SK-N-SH (cell line): ENCODE measurements around the gene MAP3K6. TPM values are rescaled to one million over a fixed set of nuclear protein-coding genes. Genes with fewer than 3 reads are reported as not detected.

Experiments used
- CTCF ChIA-PET: fragments of 300-600, 350-600 bp; formaldehyde crosslinking; extraction: SDS; loops from one replicate; lab custom pipeline; 2021; lab: Yijun Ruan, JAX
- POLR2A ChIA-PET: fragments of 350-600 bp; sonication (Branson Sonifier 250); formaldehyde crosslinking; extraction: SDS; loops from one replicate; lab custom pipeline; 2020; ENCODE audit warnings: antibody characterized with exemption, inconsistent platforms; lab: Yijun Ruan, JAX
- DNase-seq: peaks from one replicate; pipeline ENCODE4 v3.0.0; 2012
- H2AFZ ChIP-seq: fragments of 200-600 bp; sonication (generic); 2 replicates; pipeline ENCODE4 v1.8.1; 2016; ENCODE audit warnings: antibody characterized with exemption, mild to moderate bottlenecking, low read depth
- H3F3A ChIP-seq: fragments of 200-600 bp; sonication (generic); replicated peaks from 2 replicates; pipeline ENCODE3; 2016; ENCODE audit warnings: antibody characterized with exemption, mild to moderate bottlenecking; ENCODE audit not compliant: insufficient read depth
- H3K27ac ChIP-seq, 2 experiments: fragments of 200-500 bp in 1 of 2; fragments of 200-600 bp in 1 of 2; sonication (Bioruptor generic) in 1 of 2; sonication (generic), shearing (Covaris generic) in 1 of 2; 2 replicates each; pipeline versions ENCODE4 v1.5.1 to v1.6.1; 2014 to 2016; ENCODE audit warnings: low read depth in 2 of 2, inconsistent platforms in 1 of 2, low read length in 1 of 2, mild to moderate bottlenecking in 1 of 2, mixed read lengths in 1 of 2
- H3K27me3 ChIP-seq: fragments of 200-600 bp; sonication (generic), shearing (Covaris generic); 2 replicates; pipeline ENCODE4 v1.6.1; 2016; ENCODE audit warnings: mixed run types; ENCODE audit not compliant: insufficient read depth
- H3K36me3 ChIP-seq, 2 experiments: fragments of 200-500 bp in 1 of 2; fragments of 200-600 bp in 1 of 2; sonication (Bioruptor generic) in 1 of 2; sonication (generic) in 1 of 2; replicated peaks in 1 of 2; 2 replicates each; pipeline versions ENCODE3 to v1.5.1; 2014 to 2016; ENCODE audit warnings: low read length in 1 of 2, mild to moderate bottlenecking in 1 of 2; ENCODE audit not compliant: insufficient read depth in 2 of 2, control insufficient read depth in 1 of 2
- H3K4me1 ChIP-seq, 2 experiments: fragments of 200-500 bp in 1 of 2; fragments of 200-600 bp in 1 of 2; sonication (Bioruptor generic) in 1 of 2; sonication (generic), shearing (Covaris generic) in 1 of 2; 2 replicates each; pipeline versions ENCODE4 v1.5.1 to v1.6.1; 2014 to 2016; ENCODE audit warnings: low read depth in 1 of 2, low read length in 1 of 2, mixed run types in 1 of 2; ENCODE audit not compliant: insufficient read depth in 2 of 2, control insufficient read depth in 1 of 2
- H3K4me2 ChIP-seq: fragments of 200-600 bp; sonication (generic), shearing (Covaris generic); 2 replicates; pipeline ENCODE4 v1.6.1; 2017; ENCODE audit warnings: mixed run types
- H3K4me3 ChIP-seq, 2 experiments: fragments of 200-500 bp in 1 of 2; fragments of 200-600 bp in 1 of 2; sonication (Bioruptor generic) in 1 of 2; sonication (generic), shearing (Covaris generic) in 1 of 2; 2 replicates each; pipeline versions ENCODE4 v1.5.1 to v1.8.1; 2014 to 2016; ENCODE audit warnings: low read depth in 2 of 2, inconsistent platforms in 1 of 2, low read length in 1 of 2, mild to moderate bottlenecking in 1 of 2, mixed read lengths in 1 of 2, moderate library complexity in 1 of 2
- H3K79me2 ChIP-seq: fragments of 200-600 bp; sonication (generic); 2 replicates; pipeline ENCODE4 v1.8.1; 2017; ENCODE audit warnings: mild to moderate bottlenecking; ENCODE audit not compliant: insufficient read depth
- H3K9ac ChIP-seq: fragments of 200-600 bp; sonication (generic); 2 replicates; pipeline ENCODE4 v1.6.1; 2017; ENCODE audit warnings: mixed run types
- H3K9me2 ChIP-seq: fragments of 200-600 bp; sonication (generic); 2 replicates; pipeline ENCODE4 v1.6.1; 2017; ENCODE audit warnings: mixed run types
- H3K9me3 ChIP-seq: fragments of 200-600 bp; sonication (generic); 2 replicates; pipeline ENCODE4 v1.6.1; 2017; ENCODE audit warnings: mixed run types, mild to moderate bottlenecking, moderate library complexity
- H4K20me1 ChIP-seq: fragments of 200-600 bp; sonication (generic); 2 replicates; pipeline ENCODE4 v1.6.1; 2017; ENCODE audit warnings: mild to moderate bottlenecking, mixed run types; ENCODE audit not compliant: insufficient read depth
- EZH2phosphoT487 ChIP-seq: fragments of 200-600 bp; sonication (generic); IDR thresholded peaks from 2 replicates; pipeline ENCODE4 v1.6.1; 2017; ENCODE audit warnings: low read depth, mixed run types, mild to moderate bottlenecking, antibody characterized with exemption, moderate library complexity, borderline replicate concordance
- FOSL2 ChIP-seq: IDR thresholded peaks from 2 replicates; pipeline ENCODE4 v1.4.0; 2012; ENCODE audit warnings: low read depth, mild to moderate bottlenecking, moderate library complexity, borderline replicate concordance
- MXI1 ChIP-seq: IDR thresholded peaks from 2 replicates; pipeline ENCODE4 v1.6.1; 2012; ENCODE audit warnings: mild to moderate bottlenecking, low read depth, low read length, improper control_type of control experiment
- NRF1 ChIP-seq: IDR thresholded peaks from 2 replicates; pipeline ENCODE4 v1.6.1; 2012; ENCODE audit warnings: low read depth, mild to moderate bottlenecking, low read length
- RAD21 ChIP-seq: IDR thresholded peaks from 2 replicates; pipeline ENCODE4 v1.6.1; 2012; ENCODE audit warnings: mild to moderate bottlenecking, low read length
- RCOR1 ChIP-seq: fragments of 150-350 bp; IDR thresholded peaks from 2 replicates; pipeline ENCODE4 v1.6.1; 2017; ENCODE audit warnings: antibody characterized with exemption, low read length
- REST ChIP-seq: IDR thresholded peaks from 2 replicates; pipeline ENCODE4 v1.6.1; 2012; ENCODE audit warnings: mild to moderate bottlenecking, low read depth, low read length, moderate library complexity
- RFX5 ChIP-seq: IDR thresholded peaks from 2 replicates; pipeline ENCODE4 v1.6.1; 2012; ENCODE audit warnings: mild to moderate bottlenecking, improper control_type of control experiment, low read length
- SIN3A ChIP-seq: IDR thresholded peaks from 2 replicates; pipeline ENCODE4 v1.6.1; 2012; ENCODE audit warnings: low read depth, mild to moderate bottlenecking, low read length, moderate library complexity, borderline replicate concordance
- SMC3 ChIP-seq: IDR thresholded peaks from 2 replicates; pipeline ENCODE4 v1.6.1; 2012; ENCODE audit warnings: low read depth, low read length, improper control_type of control experiment
- TAF1 ChIP-seq: IDR thresholded peaks from 2 replicates; pipeline ENCODE4 v1.6.1; 2012; ENCODE audit warnings: low read depth, mild to moderate bottlenecking, low read length, moderate library complexity, borderline replicate concordance
- WGBS: methylation state at CpG from one replicate; pipeline ENCODE4 v1.1.6; 2017; ENCODE audit warnings: low lambda C conversion rate; 5-methylcytosine and 5-hydroxymethylcytosine counted together
- polyA plus RNA-seq, 3 experiments: library from polyadenylated mRNA; depleted of rRNA; stranded (reverse); fragments of >200 nt; gene quantifications; 2 replicates each; pipeline ENCODE4 v1.2.3, GENCODE V29; 2012
- TF ChIP-seq, protein P1 (sequence below): fragments of 200-600 bp; sonication (generic); IDR thresholded peaks from 2 replicates; pipeline ENCODE4 v1.6.1; 2017; ENCODE audit warnings: antibody characterized with exemption, mild to moderate bottlenecking, moderate library complexity
- TF ChIP-seq, protein P2 (sequence below): IDR thresholded peaks from 2 replicates; pipeline ENCODE4 v1.4.0; 2012; ENCODE audit warnings: low read depth

Gene MAP3K6
- polyA plus RNA-seq, 1 of the 3 experiments (the other 2 are of a cell fraction), result 17.3 TPM

GRCh38 chr1:27392778-27393635 is 26.2 kb upstream of the MAP3K6 start:
- Histone ChIP-seq H3K4me3 (peak overlapping the region; percentile 71 to 94), H2AFZ (peak overlapping the region; percentile 93; the same call in 1 of the 2 replicates), H3K79me2 (peaks cover 11% of the 10 kb centered on the region; the same call in 1 of the 2 replicates), H3K27ac (peak overlapping the region; percentile 34 to 60; a peak in 2 of 4 replicates), H4K20me1 (no peaks in the 10 kb centered on the region), H3K9ac (peak overlapping the region; percentile 95), H3K9me2 (no peaks in the 10 kb centered on the region), H3F3A (peaks cover 9% of the 10 kb centered on the region), H3K36me3 (no peaks in the 10 kb centered on the region), H3K9me3 (no peaks in the 10 kb centered on the region), H3K4me1 (peaks cover 0 to 28% of the 10 kb centered on the region in 2 experiments; a peak in 2 of 4 replicates), H3K4me2 (peak overlapping the region; percentile 100), H3K27me3 (no peaks in the 10 kb centered on the region; the same call in 1 of the 2 replicates)
- TF ChIP-seq SIN3A, result no peak
- TF ChIP-seq, protein P1, sequence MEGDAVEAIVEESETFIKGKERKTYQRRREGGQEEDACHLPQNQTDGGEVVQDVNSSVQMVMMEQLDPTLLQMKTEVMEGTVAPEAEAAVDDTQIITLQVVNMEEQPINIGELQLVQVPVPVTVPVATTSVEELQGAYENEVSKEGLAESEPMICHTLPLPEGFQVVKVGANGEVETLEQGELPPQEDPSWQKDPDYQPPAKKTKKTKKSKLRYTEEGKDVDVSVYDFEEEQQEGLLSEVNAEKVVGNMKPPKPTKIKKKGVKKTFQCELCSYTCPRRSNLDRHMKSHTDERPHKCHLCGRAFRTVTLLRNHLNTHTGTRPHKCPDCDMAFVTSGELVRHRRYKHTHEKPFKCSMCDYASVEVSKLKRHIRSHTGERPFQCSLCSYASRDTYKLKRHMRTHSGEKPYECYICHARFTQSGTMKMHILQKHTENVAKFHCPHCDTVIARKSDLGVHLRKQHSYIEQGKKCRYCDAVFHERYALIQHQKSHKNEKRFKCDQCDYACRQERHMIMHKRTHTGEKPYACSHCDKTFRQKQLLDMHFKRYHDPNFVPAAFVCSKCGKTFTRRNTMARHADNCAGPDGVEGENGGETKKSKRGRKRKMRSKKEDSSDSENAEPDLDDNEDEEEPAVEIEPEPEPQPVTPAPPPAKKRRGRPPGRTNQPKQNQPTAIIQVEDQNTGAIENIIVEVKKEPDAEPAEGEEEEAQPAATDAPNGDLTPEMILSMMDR, result peak; percentile 43
- no peak for TF ChIP-seq EZH2phosphoT487
- TF ChIP-seq RFX5, result no peak
- TF ChIP-seq, protein P2, sequence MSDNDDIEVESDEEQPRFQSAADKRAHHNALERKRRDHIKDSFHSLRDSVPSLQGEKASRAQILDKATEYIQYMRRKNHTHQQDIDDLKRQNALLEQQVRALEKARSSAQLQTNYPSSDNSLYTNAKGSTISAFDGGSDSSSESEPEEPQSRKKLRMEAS, result no peak
- no peak for TF ChIP-seq TAF1
- POLR2A ChIA-PET, result interaction anchor here (1.1 kb wide), 1 partner anchor 279 kb away, joined by 3 read pairs; the partner anchor contains the start of gene IFI6
- CTCF ChIA-PET, result interaction anchor here (0.6 to 20.0 kb wide), 14 partner anchors 21 to 270 kb away, joined by 3 to 731 read pairs (median 4); partner anchors contain the start of gene AHDC1
- 51% methylated on average over 14 of the region's 30 CpGs for WGBS
- peak; percentile 72 for DNase-seq

DNA sequence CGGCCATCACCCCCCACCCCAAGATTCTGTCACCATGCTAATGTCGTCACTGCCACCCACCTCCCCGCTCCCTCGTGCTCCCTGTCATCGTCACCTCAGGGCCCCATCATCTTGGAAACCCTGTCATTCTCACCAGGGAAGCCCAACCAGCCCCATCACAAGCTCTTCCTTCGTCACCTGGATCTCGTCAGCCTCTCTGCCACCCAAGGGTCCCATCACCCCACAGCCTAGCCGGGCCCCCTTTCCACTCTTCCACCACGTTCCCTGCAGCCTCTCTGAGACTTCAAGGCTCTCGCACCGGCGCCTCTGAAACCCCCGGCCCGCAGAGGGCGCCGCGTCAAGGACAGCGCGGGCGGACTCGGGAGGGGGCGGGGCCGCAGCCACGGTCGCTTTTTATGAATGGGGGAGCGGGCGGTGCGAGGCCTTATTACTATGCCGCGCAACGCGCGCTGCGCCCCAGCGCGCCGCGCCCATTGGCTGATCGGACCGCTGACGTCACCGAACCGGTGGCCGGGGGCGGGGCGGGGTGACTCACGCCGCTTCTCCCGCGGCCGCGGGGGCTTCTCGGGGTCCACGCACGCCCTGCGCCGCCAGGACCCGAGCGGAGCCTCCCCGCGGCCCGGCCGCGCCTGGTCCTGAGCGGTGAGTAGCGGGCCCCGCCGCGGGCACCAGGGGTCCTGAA is 25.5 kb upstream of the MAP3K6 start, which contains the start of gene GPR3:
Gene GPR3 (plus strand): TSS at position 527 of the 682 bp plus-strand sequence. CDS start 1,177 bp downstream, outside the sequence.
- no peaks in the 10 kb centered on the region for H3K36me3 ChIP-seq
- peak within 1 kb of the TSS; percentile 95 for H3K9ac ChIP-seq
- H3K79me2 ChIP-seq, result peaks cover 11% of the 10 kb centered on the region; the same call in 1 of the 2 replicates
- DNase-seq, result peak; percentile 99
- no peaks in the 10 kb centered on the region for H4K20me1 ChIP-seq
- H3F3A ChIP-seq, result peaks cover 9% of the 10 kb centered on the region
- H3K4me3 ChIP-seq, result peak within 1 kb of the TSS; percentile 71 to 94
- H3K9me2 ChIP-seq, result no peaks in the 10 kb centered on the region
- no peaks in the 10 kb centered on the region for H3K9me3 ChIP-seq
- H3K27ac ChIP-seq, result peak within 1 kb of the TSS; percentile 34 to 60; a peak in 2 of 4 replicates
- peaks cover 0 to 28% of the 10 kb centered on the region in 2 experiments; a peak in 2 of 4 replicates for H3K4me1 ChIP-seq
- H3K27me3 ChIP-seq, result no peaks in the 10 kb centered on the region; the same call in 1 of the 2 replicates
- peak within 1 kb of the TSS; percentile 93; the same call in 1 of the 2 replicates for H2AFZ ChIP-seq
- POLR2A ChIA-PET, result interaction anchor here (1.0 to 1.8 kb wide), 2 partner anchors 26 to 214 kb away, joined by 5 to 10 read pairs; partner anchors contain the start of gene MAP3K6
- peak within 1 kb of the TSS; percentile 100 for H3K4me2 ChIP-seq
- WGBS, result 18% methylated on average over 20 of the region's 69 CpGs
- CTCF ChIA-PET, result interaction anchor here (0.6 to 20.0 kb wide), 21 partner anchors 9 to 380 kb away, joined by 3 to 731 read pairs (median 5); partner anchors contain the start of genes CD164L2, MAP3K6 and STX12
- peak; percentile 86; the same call in 1 of the 2 replicates for TF ChIP-seq MXI1
- TF ChIP-seq RCOR1, result 0 out of 2 replicates have a peak, but pooled peaks have one; percentile 10
- TF ChIP-seq FOSL2, result peak; percentile 54; the same call in 1 of the 2 replicates
- TF ChIP-seq RAD21, result peak; percentile 45
- peak; percentile 41; the same call in 1 of the 2 replicates for TF ChIP-seq TAF1
- TF ChIP-seq, protein P2, result 0 out of 2 replicates have a peak, but pooled peaks have one; percentile 29
- TF ChIP-seq SMC3, result peak; percentile 61
- no peak for TF ChIP-seq REST
- TF ChIP-seq NRF1, result peak; percentile 58
